Endothelial cell of umbilical vein (primary cell): ENCODE data around the gene MPLKIP. TPM values are rescaled to one million over a fixed set of nuclear protein-coding genes. Genes with fewer than 3 reads are reported as not detected.
"Not testable (repeated sequence)": the region's sequence is repeated elsewhere in the genome, so short reads cannot be mapped to it uniquely, and the experiment has no call there.

ENCODE experiments used
- BruUV-seq: library from RNA; stranded (reverse); fragments of 400-500 nt; replicated peaks from 2 replicates; lab custom pipeline; 2021; lab: Mats Ljungman, UMichigan
- CTCF ChIA-PET: fragments of 300-600, 350-600 bp; sonication (Branson Sonifier 250); formaldehyde crosslinking; loops from one replicate; lab custom pipeline; 2021; ENCODE audit warnings: antibody characterized with exemption, inconsistent platforms; lab: Charles Lee
- POLR2A ChIA-PET: fragments of 300-600, 350-600 bp; sonication (Branson Sonifier 250); formaldehyde crosslinking; loops from one replicate; lab custom pipeline; 2021; ENCODE audit warnings: antibody characterized with exemption, inconsistent platforms; lab: Charles Lee
- DNase-seq: peaks from one replicate; pipeline ENCODE4 v3.0.0-alpha.2; 2011; ENCODE audit warnings: low read depth, low spot score
- FAIRE-seq: peaks from 2 replicates; lab custom pipeline; 2011; peaks lifted over from hg19 to GRCh38; lab: Jason Lieb, UNC
- H2AFZ ChIP-seq: 2 replicates; pipeline ENCODE4 v1.6.0; 2012; ENCODE audit warnings: low read depth, low read length, control low read depth, inconsistent platforms
- H3K27ac ChIP-seq: 2 replicates; pipeline ENCODE4 v1.5.1; 2011; ENCODE audit warnings: low read depth, mild to moderate bottlenecking, control low read depth, low read length, moderate library complexity; ENCODE audit not compliant: insufficient read depth
- H3K27me3 ChIP-seq, 2 experiments: 2 replicates each; pipeline versions ENCODE4 v1.6.0 to v1.6.1; 2011; ENCODE audit warnings: low read length in 2 of 2, mixed read lengths in 1 of 2; ENCODE audit not compliant: control insufficient read depth in 2 of 2, insufficient read depth in 2 of 2
- H3K36me3 ChIP-seq, 2 experiments: 2 replicates in 1 of 2; 3 replicates in 1 of 2; pipeline ENCODE4 v1.5.1; 2011; ENCODE audit warnings: low read length in 2 of 2, mild to moderate bottlenecking in 1 of 2, moderate library complexity in 1 of 2; ENCODE audit not compliant: control insufficient read depth in 2 of 2, insufficient read depth in 2 of 2; ENCODE audit errors: extremely low read depth in 1 of 2
- H3K4me1 ChIP-seq: 3 replicates; pipeline ENCODE4 v1.5.1; 2011; ENCODE audit warnings: mild to moderate bottlenecking, low read length; ENCODE audit not compliant: control insufficient read depth, insufficient read depth; ENCODE audit errors: extremely low read depth
- H3K4me2 ChIP-seq: 2 replicates; pipeline ENCODE4 v1.6.1; 2011; ENCODE audit warnings: low read length, control low read depth, mixed read lengths; ENCODE audit not compliant: insufficient read depth
- H3K4me3 ChIP-seq, 3 experiments: fragments of 200-600 bp in 1 of 3; sonication (generic), shearing (Covaris generic) in 1 of 3; replicated peaks in 1 of 3; 2 replicates each; pipeline ENCODE4 v1.5.1; 2011 to 2016; ENCODE audit warnings: control low read depth in 3 of 3, low read length in 3 of 3, mild to moderate bottlenecking in 2 of 3, inconsistent platforms in 1 of 3, low read depth in 1 of 3, moderate library complexity in 1 of 3; ENCODE audit not compliant: insufficient read depth in 1 of 3
- H3K79me2 ChIP-seq: 2 replicates; pipeline ENCODE4 v1.6.0; 2012; ENCODE audit warnings: low read length, inconsistent platforms; ENCODE audit not compliant: control insufficient read depth, insufficient read depth
- H3K9ac ChIP-seq: replicated peaks from 2 replicates; pipeline ENCODE3; 2011; ENCODE audit warnings: low read length, control low read depth; ENCODE audit not compliant: insufficient read depth; ENCODE audit errors: extremely low read depth
- H3K9me1 ChIP-seq: replicated peaks from 3 replicates; pipeline ENCODE4 v1.6.0; 2011; ENCODE audit warnings: mild to moderate bottlenecking, low read length; ENCODE audit not compliant: control insufficient read depth, insufficient read depth; ENCODE audit errors: extremely low read depth
- H3K9me3 ChIP-seq: replicated peaks from 2 replicates; pipeline ENCODE4 v1.5.1; 2012; ENCODE audit warnings: low read length, inconsistent platforms; ENCODE audit not compliant: control insufficient read depth, insufficient read depth
- H4K20me1 ChIP-seq: replicated peaks from 2 replicates; pipeline ENCODE3; 2011; ENCODE audit warnings: mild to moderate bottlenecking, low read length; ENCODE audit not compliant: control insufficient read depth, insufficient read depth; ENCODE audit errors: extremely low read depth
- EZH2 ChIP-seq: IDR thresholded peaks from 2 replicates; pipeline ENCODE4 v1.6.1; 2012; ENCODE audit warnings: borderline replicate concordance, low read depth, mild to moderate bottlenecking, moderate library complexity, low read length, inconsistent platforms; ENCODE audit not compliant: severe bottlenecking
- FOS ChIP-seq: IDR thresholded peaks from 2 replicates; pipeline ENCODE4 v1.6.1; 2011; ENCODE audit warnings: mild to moderate bottlenecking, low read length, moderate library complexity, borderline replicate concordance; ENCODE audit not compliant: insufficient read depth
- GATA2 ChIP-seq: IDR thresholded peaks from 2 replicates; pipeline ENCODE4 v1.7.0; 2011; ENCODE audit warnings: low read depth, mild to moderate bottlenecking, moderate library complexity, mixed read lengths, low read length; ENCODE audit not compliant: insufficient read length, insufficient read depth
- MYC ChIP-seq: IDR thresholded peaks from one replicate; pipeline ENCODE4 v1.6.1; 2011; ENCODE audit warnings: mild to moderate bottlenecking, low read depth, low read length
- POLR2A ChIP-seq: IDR thresholded peaks from 2 replicates; pipeline ENCODE4 v1.6.1; 2012; ENCODE audit warnings: low read depth, mild to moderate bottlenecking, control low read depth, low read length
- dilution Hi-C: fragments of 300-500 bp; cut with MboI; formaldehyde crosslinking; loops from one replicate; pipeline ENCODE4 v1.15.0; 2019; ENCODE audit warnings: low sequenced_read_pairs; ENCODE audit not compliant: extremely low pct_ligation_motif_present
- intact Hi-C: fragments of 100-400 bp; cut with micrococcal nuclease; formaldehyde crosslinking; loops from one replicate; pipeline ENCODE4 v1.10.0; 2022
- polyA plus RNA-seq, 4 experiments: library from polyadenylated mRNA; depleted of rRNA in 3 of 4; stranded (reverse) in 3 of 4; unstranded in 1 of 4; fragments of >200 nt; gene quantifications; 2 replicates each; pipeline versions ENCODE4 v1.2.1 to v1.2.3, GENCODE V29; 2011 to 2012; ENCODE audit warnings: missing spikeins in 1 of 4
- total RNA-seq: library from RNA; stranded (reverse); gene quantifications from 2 replicates; pipeline ENCODE4 v1.2.3, GENCODE V29; 2021

Gene MPLKIP
- total and polyA plus RNA-seq, 2 donors (not counting 3 experiments of a cell fraction or from before 2014, with no cell fraction given): 40.9 to 56.4 TPM

DNA sequence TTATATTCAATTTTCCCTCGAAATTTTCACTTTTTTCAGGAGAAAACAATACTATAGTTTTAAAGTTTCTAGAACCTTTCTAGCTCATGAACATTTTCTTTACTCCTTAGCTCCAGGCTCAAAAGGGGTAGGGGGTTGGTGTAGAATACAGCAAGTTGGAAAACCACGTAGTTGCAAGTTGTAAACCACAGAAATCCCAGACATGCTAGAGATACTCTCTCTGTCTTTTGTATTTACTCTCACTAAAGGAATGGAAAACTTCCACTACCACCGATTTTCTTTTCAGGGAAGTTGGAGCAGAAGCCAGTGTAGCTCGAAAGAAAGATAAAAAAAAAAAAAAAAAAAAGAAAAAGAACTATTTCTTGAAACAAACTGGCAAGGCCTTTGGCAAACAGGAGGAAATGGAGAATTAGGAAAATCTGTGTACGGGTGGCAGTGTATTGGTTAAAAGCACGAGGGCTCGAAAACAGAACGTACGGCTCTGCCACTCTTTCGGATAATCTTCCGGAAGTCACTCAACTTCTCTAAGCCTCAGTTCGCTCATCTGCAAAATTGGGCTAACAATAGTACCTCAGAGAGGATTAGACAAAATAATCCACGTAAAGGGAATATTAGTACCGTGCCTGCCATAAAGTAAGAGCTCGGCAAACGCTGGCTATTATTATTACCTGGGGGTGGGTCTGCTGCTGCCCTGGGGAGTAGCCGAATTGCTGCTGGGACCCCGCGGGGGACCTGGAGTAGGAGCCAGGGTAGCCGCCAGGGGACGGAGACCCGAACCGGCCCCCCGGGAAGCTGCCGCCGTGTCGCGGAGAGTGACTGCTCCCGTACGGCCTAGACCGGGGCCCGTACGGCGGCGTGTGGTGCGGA lies 628 bp downstream of the MPLKIP start:
- no peaks in the 10 kb centered on the region for H4K20me1 ChIP-seq
- peak overlapping the region; percentile 91 for H2AFZ ChIP-seq
- ChIA-PET CTCF (interaction anchor here (0.6 to 3.7 kb wide), 11 partner anchors 9 to 582 kb away, joined by 3 to 23 read pairs (median 3); no protein-coding TSS in a partner anchor), POLR2A (interaction anchor here (0.5 kb wide), 1 partner anchor 120 kb away, joined by 3 read pairs; no protein-coding TSS in a partner anchor)
- peak overlapping the region; percentile 63 to 99 (median 99) for H3K4me3 ChIP-seq
- H3K36me3 ChIP-seq: no peaks in the 10 kb centered on the region
- peaks cover 53% of the 10 kb centered on the region for H3K79me2 ChIP-seq
- peak overlapping the region; percentile 67 for H3K27ac ChIP-seq
- intact Hi-C loops (loop anchor here (1.0 to 10.0 kb wide), 4 partner anchors 165 to 1571 kb away; partner anchors contain the start of gene INHBA), dilution Hi-C loops (no loop called here)
- TF ChIP-seq EZH2: no peak
- H3K27me3 ChIP-seq: no peaks in the 10 kb centered on the region
- BruUV-seq: TSS peak; percentile 68
- H3K4me2 ChIP-seq: peak overlapping the region; percentile 92
- H3K4me1 ChIP-seq: peaks cover 14% of the 10 kb centered on the region
- H3K9me1 ChIP-seq: no peaks in the 10 kb centered on the region
- FAIRE-seq (no peak), DNase-seq (no peak)
- peak overlapping the region; percentile 75 for H3K9ac ChIP-seq
- no peaks in the 10 kb centered on the region for H3K9me3 ChIP-seq

DNA sequence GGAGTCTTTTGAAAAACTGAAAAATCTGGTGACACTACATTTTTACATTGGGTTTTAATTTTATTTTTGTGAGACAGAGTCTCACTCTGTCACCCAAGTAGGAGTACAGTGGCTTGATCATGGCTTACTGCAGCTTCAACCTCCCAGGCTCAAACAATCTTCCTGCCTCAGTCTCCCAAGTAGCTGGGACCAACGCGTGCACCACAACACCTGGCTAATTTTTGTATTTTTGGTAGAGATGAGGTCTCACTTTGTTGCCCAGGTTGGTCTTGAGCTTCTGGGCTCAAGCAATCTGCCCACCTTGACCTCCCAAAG lies 11.5 kb downstream of the MPLKIP start:
- H3K27ac ChIP-seq: no peak overlapping the region
- BruUV-seq: no TSS peak
- H2AFZ ChIP-seq: no peak overlapping the region
- DNase-seq: no peak
- TF ChIP-seq MYC (no peak), EZH2 (no peak), GATA2 (no peak), FOS (no peak), POLR2A (no peak)
- peaks cover 5% of the 10 kb centered on the region for H3K79me2 ChIP-seq
- no peak overlapping the region for H3K9ac ChIP-seq
- peaks cover 2% of the 10 kb centered on the region for H3K9me1 ChIP-seq
- no peaks in the 10 kb centered on the region for H3K27me3 ChIP-seq
- no peaks in the 10 kb centered on the region for H3K4me1 ChIP-seq
- H3K36me3 ChIP-seq: no peaks in the 10 kb centered on the region
- H3K4me2 ChIP-seq: no peak overlapping the region
- dilution Hi-C loops: no loop called here
- no peaks in the 10 kb centered on the region for H3K9me3 ChIP-seq
- no peaks in the 10 kb centered on the region for H4K20me1 ChIP-seq
- intact Hi-C loops: no loop called here
- ChIA-PET POLR2A (interaction anchor here (0.6 kb wide), 1 partner anchor 266 kb away, joined by 3 read pairs; no protein-coding TSS in a partner anchor), CTCF (no interaction called here)
- FAIRE-seq: peak; percentile 26
- H3K4me3 ChIP-seq: no peak overlapping the region

DNA sequence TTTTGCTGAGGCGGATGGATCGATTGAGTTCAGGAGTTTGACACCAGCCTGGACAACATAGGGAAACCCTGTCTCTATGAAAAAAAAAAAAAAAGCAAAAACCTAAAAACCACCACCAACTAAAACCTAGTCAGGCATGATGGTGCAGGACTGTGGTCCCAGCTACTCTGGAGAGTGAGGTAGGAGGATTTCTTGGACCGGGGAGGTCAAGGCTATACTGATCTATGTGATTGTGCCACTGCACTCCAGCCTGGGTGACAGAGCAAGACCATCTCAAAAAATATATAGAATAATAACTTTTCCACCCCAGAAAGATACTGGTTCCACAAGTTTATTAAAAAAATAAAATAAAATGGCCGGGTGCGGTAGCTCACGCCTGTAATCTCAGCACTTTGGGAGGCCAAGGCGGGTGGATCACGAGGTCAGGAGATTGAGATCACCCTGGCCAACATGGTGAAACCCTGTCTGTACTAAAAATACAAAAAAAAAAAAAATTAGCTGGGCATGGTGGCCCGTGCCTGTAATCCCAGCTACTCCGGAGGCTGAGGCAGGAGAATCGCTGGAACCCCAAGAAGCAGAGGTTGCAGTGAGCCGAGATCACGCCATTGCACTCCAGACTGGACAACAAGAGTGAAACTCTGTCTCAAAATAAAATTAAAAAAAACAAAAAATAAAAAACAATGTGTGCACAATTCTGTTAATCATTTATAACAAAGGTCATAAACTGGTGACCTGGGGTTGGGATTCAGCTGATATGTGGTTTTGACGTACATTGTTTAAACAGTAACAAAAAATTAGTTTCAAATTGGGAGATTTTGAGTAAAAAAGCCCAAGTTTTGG lies 12.1 kb downstream of the MPLKIP start:
- DNase-seq, dilution Hi-C loops, H3K4me3 ChIP-seq, CTCF ChIA-PET, H3K9me3 ChIP-seq, H3K79me2 ChIP-seq, BruUV-seq, H3K4me2 ChIP-seq, H3K27ac ChIP-seq, H3K27me3 ChIP-seq, FAIRE-seq, H3K4me1 ChIP-seq, H3K9me1 ChIP-seq, H4K20me1 ChIP-seq, intact Hi-C loops, H3K36me3 ChIP-seq, H2AFZ ChIP-seq, H3K9ac ChIP-seq: not testable (repeated sequence)
- POLR2A ChIA-PET: interaction anchor here (0.6 kb wide), 1 partner anchor 265 kb away, joined by 3 read pairs; no protein-coding TSS in a partner anchor
